HCT116 (cell line): ENCODE results near the gene SLC25A39. TPM values are rescaled to one million over a fixed set of nuclear protein-coding genes. Genes with fewer than 3 reads are reported as not detected.

Experiments
- ATAC-seq: fragments of 200-7000 bp; cut with Tn5 transposase; 2 replicates; pipeline ENCODE4 v1.9.1; 2020; ENCODE audit warnings: mild to moderate bottlenecking, moderate library complexity
- BruUV-seq: library from RNA; stranded (reverse); fragments of 400-500 nt; replicated peaks from 2 replicates; lab custom pipeline; 2021; lab: Mats Ljungman, UMichigan
- CTCF ChIA-PET: fragments of 300-600 bp; sonication (Branson Sonifier 250); formaldehyde crosslinking; loops from one replicate; lab custom pipeline; 2021; ENCODE audit warnings: antibody characterized with exemption; lab: Charles Lee
- POLR2A ChIA-PET: fragments of 300-600, 350-600 bp; sonication (Branson Sonifier 250); formaldehyde crosslinking; loops from one replicate; lab custom pipeline; 2021; ENCODE audit warnings: antibody characterized with exemption; lab: Charles Lee
- RAD21 ChIA-PET, 2 experiments: fragments of 300-600 bp; sonication (Branson Sonifier 250); formaldehyde crosslinking; loops; one replicate each; lab custom pipeline; 2023; ENCODE audit warnings: low total read pairs in 2 of 2; ENCODE audit not compliant: uncharacterized antibody in 2 of 2, unreplicated experiment in 2 of 2, low non-redundant PET in 1 of 2; lab: Charles Lee
- DNase-seq: peaks from one replicate; pipeline ENCODE4 v3.0.0-alpha.2; 2010; ENCODE audit warnings: low read depth, low spot score
- H2AFZ ChIP-seq: fragments of 200-600 bp; shearing (Covaris generic), sonication (generic); 2 replicates; pipeline ENCODE4 v1.6.1; 2017; ENCODE audit warnings: low read depth, mixed run types, mixed read lengths, antibody characterized with exemption, low read length; ENCODE audit not compliant: poor library complexity, severe bottlenecking
- H3K27ac ChIP-seq: 2 replicates; pipeline ENCODE4 v1.5.1; 2012; ENCODE audit warnings: low read depth, low read length
- H3K27me3 ChIP-seq: fragments of 200-600 bp; sonication (generic); 2 replicates; pipeline ENCODE4 v1.6.1; 2016; ENCODE audit warnings: mixed run types, low read length, mixed read lengths; ENCODE audit not compliant: insufficient read depth
- H3K36me3 ChIP-seq, 2 experiments: fragments of 200-500 bp in 1 of 2; fragments of 200-600 bp in 1 of 2; sonication (Bioruptor generic) in 1 of 2; sonication (generic) in 1 of 2; 2 replicates each; pipeline versions ENCODE4 v1.5.1 to v1.6.1; 2014 to 2016; ENCODE audit warnings: low read length in 2 of 2, inconsistent platforms in 1 of 2, mixed read lengths in 1 of 2, mixed run types in 1 of 2; ENCODE audit not compliant: insufficient read depth in 2 of 2, control insufficient read depth in 1 of 2
- H3K4me1 ChIP-seq, 2 experiments: fragments of 200-600 bp in 1 of 2; sonication (generic) in 1 of 2; 2 replicates each; pipeline versions ENCODE4 v1.5.1 to v1.6.1; 2012 to 2017; ENCODE audit warnings: low read length in 2 of 2, inconsistent platforms in 1 of 2, mild to moderate bottlenecking in 1 of 2, mixed read lengths in 1 of 2, mixed run types in 1 of 2, moderate library complexity in 1 of 2; ENCODE audit not compliant: insufficient read depth in 2 of 2, control insufficient read depth in 1 of 2
- H3K4me2 ChIP-seq: fragments of 200-600 bp; sonication (generic); 2 replicates; pipeline ENCODE4 v1.6.1; 2017; ENCODE audit warnings: mixed run types, low read length, mixed read lengths
- H3K4me3 ChIP-seq, 2 experiments: fragments of 200-600 bp in 1 of 2; sonication (generic) in 1 of 2; replicated peaks in 1 of 2; 2 replicates each; pipeline ENCODE4 v1.5.1; 2011 to 2016; ENCODE audit warnings: low read length in 2 of 2, control low read depth in 1 of 2, low read depth in 1 of 2, mild to moderate bottlenecking in 1 of 2, mixed read lengths in 1 of 2, mixed run types in 1 of 2
- H3K79me2 ChIP-seq: fragments of 200-600 bp; sonication (generic); 2 replicates; pipeline ENCODE4 v1.6.1; 2017; ENCODE audit warnings: mild to moderate bottlenecking, mixed run types, low read length, moderate library complexity, mixed read lengths; ENCODE audit not compliant: insufficient read depth
- H3K9ac ChIP-seq: fragments of 200-600 bp; sonication (generic); 2 replicates; pipeline ENCODE4 v1.6.1; 2016; ENCODE audit warnings: low read length, mixed read lengths
- H3K9me2 ChIP-seq: fragments of 200-600 bp; sonication (generic), shearing (Covaris generic); 2 replicates; pipeline ENCODE4 v1.6.1; 2017; ENCODE audit warnings: mixed run types, mild to moderate bottlenecking, moderate library complexity; ENCODE audit not compliant: insufficient read depth
- H3K9me3 ChIP-seq, 2 experiments: fragments of 200-500 bp in 1 of 2; fragments of 200-600 bp in 1 of 2; sonication (Bioruptor generic) in 1 of 2; sonication (generic) in 1 of 2; 2 replicates each; pipeline ENCODE4 v1.6.1; 2014 to 2017; ENCODE audit warnings: low read length in 2 of 2, mixed read lengths in 2 of 2, inconsistent platforms in 1 of 2, low read depth in 1 of 2, mild to moderate bottlenecking in 1 of 2, mixed run types in 1 of 2, moderate library complexity in 1 of 2; ENCODE audit not compliant: control insufficient read depth in 1 of 2, insufficient read depth in 1 of 2
- H4K20me1 ChIP-seq: fragments of 200-600 bp; sonication (generic), shearing (Covaris generic); 2 replicates; pipeline ENCODE4 v1.6.1; 2017; ENCODE audit warnings: mixed run types, mild to moderate bottlenecking, moderate library complexity; ENCODE audit not compliant: insufficient read depth
- EZH2phosphoT487 ChIP-seq: fragments of 200-600 bp; IDR thresholded peaks from 2 replicates; pipeline ENCODE4 v1.6.1; 2018; ENCODE audit warnings: antibody characterized with exemption, borderline replicate concordance
- JUND ChIP-seq: IDR thresholded peaks from 2 replicates; pipeline ENCODE4 v1.6.1; 2012
- MAX ChIP-seq: IDR thresholded peaks from 2 replicates; pipeline ENCODE4 v1.6.1; 2012
- SIN3A ChIP-seq: IDR thresholded peaks from 2 replicates; pipeline ENCODE4 v1.6.1; 2012; ENCODE audit warnings: low read depth
- SRF ChIP-seq: IDR thresholded peaks from 2 replicates; pipeline ENCODE4 v1.6.1; 2012; ENCODE audit warnings: low read depth
- TCF7L2 ChIP-seq: IDR thresholded peaks from 2 replicates; pipeline ENCODE4 v1.7.0; 2011; ENCODE audit warnings: borderline replicate concordance, inconsistent platforms; ENCODE audit not compliant: insufficient read depth, insufficient read length; ENCODE audit errors: extremely low read depth
- YY1 ChIP-seq: IDR thresholded peaks from 2 replicates; pipeline ENCODE4 v1.6.1; 2011; ENCODE audit warnings: low read length, low read depth, moderate library complexity, mild to moderate bottlenecking; ENCODE audit not compliant: insufficient replicate concordance; ENCODE audit errors: extremely low read depth
- ZBTB33 ChIP-seq: IDR thresholded peaks from 2 replicates; pipeline ENCODE4 v1.6.1; 2011; ENCODE audit warnings: mild to moderate bottlenecking, low read length, moderate library complexity; ENCODE audit not compliant: insufficient replicate concordance; ENCODE audit errors: extremely low read depth
- ZFX ChIP-seq: fragments of 450-650 bp; IDR thresholded peaks from 2 replicates; pipeline ENCODE4 v1.6.1; 2017
- ZNF274 ChIP-seq: fragments of 200-500 bp; sonication (Bioruptor generic); IDR thresholded peaks from 2 replicates; pipeline ENCODE4 v1.6.1; 2014; ENCODE audit warnings: mild to moderate bottlenecking, low read depth, low read length, inconsistent platforms
- intact Hi-C: fragments of 100-400 bp; cut with micrococcal nuclease; formaldehyde crosslinking; loops from 2 replicates; pipeline ENCODE4 v1.10.0; 2022
- total RNA-seq: library from RNA; stranded (reverse); gene quantifications from one replicate; pipeline ENCODE4 v1.2.1, GENCODE V29; 2021; ENCODE audit not compliant: unreplicated experiment

Gene SLC25A39
- total RNA-seq, 1 experiment from 2014 or later: 326 TPM

GRCh38 chr17:44327715-44328449 is 3.3 kb upstream of the SLC25A39 start:
- Histone ChIP-seq H3K27me3 (no peaks in the 10 kb centered on the region), H2AFZ (no peak overlapping the region), H3K36me3 (no peaks in the 10 kb centered on the region), H3K4me1 (peaks cover 18 to 40% of the 10 kb centered on the region in 2 experiments), H3K4me3 (no peak overlapping the region), H3K79me2 (peaks cover 32% of the 10 kb centered on the region), H3K4me2 (peak overlapping the region; percentile 33; the same call in 1 of the 2 replicates), H3K9ac (no peak overlapping the region), H3K9me3 (no peaks in the 10 kb centered on the region), H3K27ac (peak overlapping the region; percentile 23; the same call in 1 of the 2 replicates), H3K9me2 (no peaks in the 10 kb centered on the region), H4K20me1 (no peaks in the 10 kb centered on the region)
- DNase-seq (no peak), ATAC-seq (no peak)
- no TSS peak for BruUV-seq
- ChIA-PET POLR2A (interaction anchor here (1.0 kb wide), 1 partner anchor 142 kb away, joined by 3 read pairs; no protein-coding TSS in a partner anchor), RAD21 (interaction anchor here in 1 of 2 experiments (1.2 kb wide), 1 partner anchor 117 kb away, joined by 4 read pairs; no protein-coding TSS in a partner anchor), CTCF (interaction anchor here (0.8 to 1.3 kb wide), 4 partner anchors 18 to 124 kb away, joined by 3 to 6 read pairs (median 4); partner anchors contain the start of gene GRN)
- TF ChIP-seq TCF7L2: no peak
- intact Hi-C loops: loop anchor here (2.0 kb wide), 2 partner anchors 109 to 117 kb away; partner anchors contain the start of gene UBTF

GRCh38 chr17:44326861-44327444 is 2.3 kb upstream of the SLC25A39 start:
- Histone ChIP-seq H3K27ac (peak overlapping the region; percentile 32), H3K4me2 (peak overlapping the region; percentile 71), H3K79me2 (peaks cover 41% of the 10 kb centered on the region), H4K20me1 (no peaks in the 10 kb centered on the region), H2AFZ (no peak overlapping the region), H3K9me3 (no peaks in the 10 kb centered on the region), H3K36me3 (peaks cover 4 to 7% of the 10 kb centered on the region in 2 experiments; a peak in 3 of 4 replicates), H3K4me3 (peak overlapping the region; percentile 33 to 44), H3K9ac (peak overlapping the region; percentile 40; the same call in 1 of the 2 replicates), H3K9me2 (no peaks in the 10 kb centered on the region), H3K27me3 (no peaks in the 10 kb centered on the region), H3K4me1 (peaks cover 18 to 40% of the 10 kb centered on the region in 2 experiments)
- ChIA-PET POLR2A (interaction anchor here (0.7 to 1.1 kb wide), 6 partner anchors 9 to 107 kb away, joined by 3 to 7 read pairs (median 4); partner anchors contain the start of genes GRN and UBTF), RAD21 (interaction anchor here in 1 of 2 experiments (1.2 kb wide), 1 partner anchor 116 kb away, joined by 4 read pairs; no protein-coding TSS in a partner anchor), CTCF (interaction anchor here (0.5 to 1.3 kb wide), 10 partner anchors 11 to 197 kb away, joined by 3 to 7 read pairs (median 3); no protein-coding TSS in a partner anchor)
- DNase-seq (peak; percentile 97), ATAC-seq (peak; percentile 67)
- BruUV-seq: no TSS peak
- intact Hi-C loops: loop anchor here (2.0 kb wide), 2 partner anchors 108 to 116 kb away; partner anchors contain the start of gene UBTF
- TF ChIP-seq TCF7L2 (peak; percentile 59), ZNF274 (no peak), ZFX (no peak), EZH2phosphoT487 (no peak), YY1 (no peak), SIN3A (peak; percentile 79; the same call in 1 of the 2 replicates), MAX (peak; percentile 99), ZBTB33 (no peak), SRF (no peak; the same call in 1 of the 2 replicates), JUND (no peak)
